T-helper 1 cell treated with Interleukin-12 subunit alpha and Interleukin-12 subunit beta and Interleukin-4 antibody, amounts not matched to agents 30 ng/mL and 1 ng/mL, for 36 hours (primary cell): ENCODE data around the gene HERC3. TPM values are rescaled to one million over a fixed set of nuclear protein-coding genes. Genes with fewer than 3 reads are reported as not detected.

Experiments
- intact Hi-C: fragments of 100-400 bp; cut with micrococcal nuclease; formaldehyde crosslinking; loops from one replicate; pipeline ENCODE4 v1.15.1; 2024
- total RNA-seq: library from RNA; stranded (reverse); gene quantifications from 2 replicates; pipeline ENCODE4 v1.2.3, GENCODE V29; 2022

HERC3 gene
- total RNA-seq: 25.6 and 33.2 TPM in 2 replicates

- intact Hi-C loops: loop anchor here (1.0 to 10.0 kb wide), 12 partner anchors 21 to 1655 kb away; partner anchors contain the start of genes AFF1, HSD17B11, NUDT9 and PKD2
Observed at GRCh38 chr4:88591787-88592599, at the start of gene HERC3. TSS of gene HERC3 (plus strand) at chr4:88592480. CDS start at chr4:88605824, 13,344 bp downstream.

- intact Hi-C loops: no loop called here
Observed at GRCh38 chr4:88549815-88550214, 42.5 kb upstream of the HERC3 start.

- intact Hi-C loops: no loop called here
Observed at GRCh38 chr4:88567591-88567990, 24.7 kb upstream of the HERC3 start.

GRCh38 chr4:88570001-88570400 lies 22.3 kb upstream of the HERC3 start:
- intact Hi-C loops: no loop called here

- intact Hi-C loops: no loop called here
Observed at GRCh38 chr4:88573276-88573980, 18.9 kb upstream of the HERC3 start.

GRCh38 chr4:88573995-88574394 lies 18.3 kb upstream of the HERC3 start:
- intact Hi-C loops: no loop called here

- intact Hi-C loops: no loop called here
Observed at GRCh38 chr4:88575186-88575585, 17.1 kb upstream of the HERC3 start.

- intact Hi-C loops: no loop called here
Observed at GRCh38 chr4:88582493-88582892, 9.8 kb upstream of the HERC3 start.

GRCh38 chr4:88583631-88584470 lies 8.4 kb upstream of the HERC3 start:
- intact Hi-C loops: no loop called here

- intact Hi-C loops: no loop called here
Observed at GRCh38 chr4:88584471-88584900, 7.8 kb upstream of the HERC3 start.

- intact Hi-C loops: no loop called here
Observed at GRCh38 chr4:88585917-88586316, 6.4 kb upstream of the HERC3 start.

GRCh38 chr4:88587306-88587705 lies 5.0 kb upstream of the HERC3 start:
- intact Hi-C loops: no loop called here

GRCh38 chr4:88592600-88593448 lies 544 bp downstream of the HERC3 start:
- intact Hi-C loops: loop anchor here (1.0 to 10.0 kb wide), 18 partner anchors 20 to 1656 kb away; partner anchors contain the start of genes AFF1, HERC5, HSD17B11 and NAP1L5

GRCh38 chr4:88597970-88598660 lies 5.8 kb downstream of the HERC3 start:
- intact Hi-C loops: loop anchor here (10.0 kb wide), 2 partner anchors 1203 to 1593 kb away; partner anchors contain the start of gene HSD17B11

GRCh38 chr4:88599298-88599697 lies 7.0 kb downstream of the HERC3 start:
- intact Hi-C loops: loop anchor here (1.0 to 10.0 kb wide), 3 partner anchors 10 to 1594 kb away; partner anchors contain the start of gene HSD17B11

- intact Hi-C loops: loop anchor here (1.0 to 10.0 kb wide), 4 partner anchors 10 to 1595 kb away; partner anchors contain the start of gene HSD17B11
Observed at GRCh38 chr4:88599714-88600113, 7.4 kb downstream of the HERC3 start.

- intact Hi-C loops: loop anchor here (1.0 kb wide), 1 partner anchor 13 kb away; no protein-coding TSS in a partner anchor
Observed at GRCh38 chr4:88600176-88600838, 8.0 kb downstream of the HERC3 start.

- intact Hi-C loops: no loop called here
Observed at GRCh38 chr4:88604978-88605678, 12.8 kb downstream of the HERC3 start.
